Stromal cell of bone marrow (primary cell): ENCODE results near the gene QSOX2.

Experiments used
- DNase-seq: peaks from one replicate; pipeline ENCODE4 v3.0.0-alpha.2; 2012; ENCODE audit warnings: low read depth

The QSOX2 gene

GRCh38 chr9:136172412-136173079, 73.1 kb downstream of the QSOX2 start:
- no peak for DNase-seq

GRCh38 chr9:136171801-136172411, 73.7 kb downstream of the QSOX2 start:
- DNase-seq: no peak

GRCh38 chr9:136171009-136171800, 74.4 kb downstream of the QSOX2 start:
- no peak for DNase-seq

GRCh38 chr9:136170006-136170901, 75.4 kb downstream of the QSOX2 start:
- DNase-seq: no peak

- DNase-seq: no peak
These were observed 76.1 kb downstream of the QSOX2 start for GRCh38 chr9:136169495-136169894.

- DNase-seq: no peak
These were observed 82.3 kb downstream of the QSOX2 start for GRCh38 chr9:136163248-136163850.

- DNase-seq: no peak
These were observed 84.5 kb downstream of the QSOX2 start for GRCh38 chr9:136160995-136161610.

GRCh38 chr9:136160381-136160841, 85.2 kb downstream of the QSOX2 start:
- DNase-seq: no peak

- no peak for DNase-seq
These were observed 85.8 kb downstream of the QSOX2 start for GRCh38 chr9:136159851-136160250.

- DNase-seq: no peak
These were observed 87.9 kb downstream of the QSOX2 start for GRCh38 chr9:136157477-136158265.
